Testis (tissue), 3 donors: ENCODE data around the gene SFMBT2. TPM values are rescaled to one million over a fixed set of nuclear protein-coding genes. Genes with fewer than 3 reads are reported as not detected.
"Not testable (repeated sequence)": the region's sequence is repeated elsewhere in the genome, so short reads cannot be mapped to it uniquely, and the experiment has no call there.

Experiments
- DNase-seq: peaks from one replicate; pipeline ENCODE4 v3.0.0-alpha.2; 2019
- H3K27ac ChIP-seq, 2 donors: fragments of 200-600 bp; sonication (generic); one replicate each; pipeline ENCODE4 v1.5.1; 2019
- H3K27me3 ChIP-seq: fragments of 200-600 bp; sonication (generic); one replicate; pipeline ENCODE4 v1.5.1; 2019
- H3K36me3 ChIP-seq: fragments of 200-600 bp; sonication (generic); one replicate; pipeline ENCODE4 v1.5.1; 2017; ENCODE audit warnings: low read depth; ENCODE audit errors: missing control alignments
- H3K4me1 ChIP-seq: fragments of 200-600 bp; sonication (generic); one replicate; pipeline ENCODE4 v1.5.1; 2019
- H3K4me3 ChIP-seq, 2 donors: fragments of 200-600 bp; sonication (generic); one replicate each; pipeline ENCODE4 v1.5.1; 2017 to 2019
- H3K9me3 ChIP-seq: fragments of 200-600 bp; sonication (generic); one replicate; pipeline ENCODE4 v1.5.1; 2017
- POLR2A ChIP-seq: fragments of 450-650 bp; IDR thresholded peaks from one replicate; pipeline ENCODE4 v1.6.1; 2017; ENCODE audit warnings: antibody characterized with exemption, mild to moderate bottlenecking, moderate library complexity
- WGBS, 2 donors: methylation state at CpG; one replicate each; pipeline ENCODE4 v1.1.5; 2018; 5-methylcytosine and 5-hydroxymethylcytosine counted together
- intact Hi-C: fragments of 100-400 bp; cut with DNase I; formaldehyde crosslinking; loops from one replicate; pipeline ENCODE4 v1.15.1; 2023; ENCODE audit warnings: low total_unique reads
- polyA plus RNA-seq: library from polyadenylated mRNA; stranded (reverse); fragments of 350-450 nt; fragmentation: Illumina TruSeq; extraction: RNeasy Lipid Tissue Mini Kit (QIAGEN cat#74804); gene quantifications from one replicate; pipeline ENCODE4 v1.2.3, GENCODE V29; 2014; ENCODE audit warnings: low read depth, low replicate concordance; ENCODE audit not compliant: insufficient read depth
- total RNA-seq, 2 donors: library from RNA; depleted of rRNA; stranded (reverse); fragments of >200 nt; gene quantifications; one replicate each; pipeline ENCODE4 v1.2.3, GENCODE V29; 2016
- TF ChIP-seq, protein P1 (sequence below), 3 experiments: fragments of 450-650 bp in 2 of 3; fragments of 200-600 bp in 1 of 3; sonication (generic) in 1 of 3; IDR thresholded peaks; one replicate each; pipeline ENCODE4 v1.5.1; 2016 to 2019; ENCODE audit warnings: antibody characterized with exemption in 3 of 3, mild to moderate bottlenecking in 2 of 3, moderate library complexity in 1 of 3

Gene SFMBT2
- total and polyA plus RNA-seq, 3 donors from 2014 or later = 3.6 to 8.5 (median 7.6) TPM

DNA sequence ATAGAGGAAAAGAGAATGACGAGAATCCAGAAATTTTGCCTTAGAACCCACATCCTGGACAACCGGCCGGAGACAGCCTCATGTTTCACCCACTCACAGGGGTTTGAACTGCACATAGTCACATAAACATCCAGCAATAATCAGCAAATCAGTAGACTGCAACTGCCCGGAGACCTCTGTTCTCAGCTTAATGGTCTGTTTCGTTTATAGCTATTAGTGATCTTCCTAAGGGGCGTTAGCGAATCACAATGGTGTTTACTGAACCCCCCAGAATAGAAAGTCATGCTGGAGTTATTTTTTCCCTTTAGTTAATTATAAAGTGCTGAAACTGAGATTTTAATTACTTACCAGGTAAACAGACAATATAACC, 98.4 kb downstream of the SFMBT2 start:
- 77 to 84% methylated on average over 7 of the region's 7 CpGs for WGBS, 2 donors
- Histone ChIP-seq H3K36me3 (no peaks in the 10 kb centered on the region), H3K27me3 (no peaks in the 10 kb centered on the region), H3K9me3 (no peaks in the 10 kb centered on the region), H3K4me3 (no peak overlapping the region), H3K27ac (no peak overlapping the region), H3K4me1 (peaks cover 3% of the 10 kb centered on the region)
- intact Hi-C loops = no loop called here
- no peak for DNase-seq
- TF ChIP-seq, protein P1, sequence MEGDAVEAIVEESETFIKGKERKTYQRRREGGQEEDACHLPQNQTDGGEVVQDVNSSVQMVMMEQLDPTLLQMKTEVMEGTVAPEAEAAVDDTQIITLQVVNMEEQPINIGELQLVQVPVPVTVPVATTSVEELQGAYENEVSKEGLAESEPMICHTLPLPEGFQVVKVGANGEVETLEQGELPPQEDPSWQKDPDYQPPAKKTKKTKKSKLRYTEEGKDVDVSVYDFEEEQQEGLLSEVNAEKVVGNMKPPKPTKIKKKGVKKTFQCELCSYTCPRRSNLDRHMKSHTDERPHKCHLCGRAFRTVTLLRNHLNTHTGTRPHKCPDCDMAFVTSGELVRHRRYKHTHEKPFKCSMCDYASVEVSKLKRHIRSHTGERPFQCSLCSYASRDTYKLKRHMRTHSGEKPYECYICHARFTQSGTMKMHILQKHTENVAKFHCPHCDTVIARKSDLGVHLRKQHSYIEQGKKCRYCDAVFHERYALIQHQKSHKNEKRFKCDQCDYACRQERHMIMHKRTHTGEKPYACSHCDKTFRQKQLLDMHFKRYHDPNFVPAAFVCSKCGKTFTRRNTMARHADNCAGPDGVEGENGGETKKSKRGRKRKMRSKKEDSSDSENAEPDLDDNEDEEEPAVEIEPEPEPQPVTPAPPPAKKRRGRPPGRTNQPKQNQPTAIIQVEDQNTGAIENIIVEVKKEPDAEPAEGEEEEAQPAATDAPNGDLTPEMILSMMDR (IDR thresholded peaks at IDR 0.05) = no peak
- TF ChIP-seq POLR2A = no peak

DNA sequence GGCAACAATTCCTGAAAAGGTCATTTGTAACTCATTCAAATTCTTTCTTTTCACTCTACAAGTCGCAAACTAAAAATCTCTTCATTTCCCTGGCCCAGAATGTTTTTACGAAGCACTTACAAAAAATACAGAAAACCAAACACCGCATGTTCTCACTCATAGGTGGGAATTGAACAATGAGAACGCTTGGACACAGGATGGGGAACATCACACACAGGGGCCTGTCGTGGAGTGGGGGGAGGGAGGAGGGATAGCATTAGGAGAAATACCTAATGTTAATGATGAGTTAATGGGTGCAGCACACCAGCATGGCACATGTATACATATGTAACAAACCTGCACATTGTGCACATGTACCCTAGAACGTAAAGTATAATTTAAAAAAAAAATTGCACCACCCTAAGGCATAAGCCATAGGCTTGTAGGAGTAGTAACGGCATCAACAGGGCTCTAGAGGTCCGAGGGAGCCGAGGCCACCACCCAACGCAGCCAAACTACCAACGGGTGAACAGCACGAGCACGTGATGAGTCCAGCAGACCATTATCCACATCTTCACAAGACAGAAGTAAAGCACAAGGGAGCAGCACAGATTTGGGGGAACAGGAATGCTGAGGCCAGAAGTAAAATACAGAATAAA, 98.9 kb downstream of the SFMBT2 start:
- DNase-seq, H3K9me3 ChIP-seq, H3K27me3 ChIP-seq, H3K36me3 ChIP-seq, H3K27ac ChIP-seq, intact Hi-C loops, H3K4me1 ChIP-seq, H3K4me3 ChIP-seq: not testable (repeated sequence)
- WGBS, 2 donors = 88 to 90% methylated on average over 13 of the region's 13 CpGs

DNA sequence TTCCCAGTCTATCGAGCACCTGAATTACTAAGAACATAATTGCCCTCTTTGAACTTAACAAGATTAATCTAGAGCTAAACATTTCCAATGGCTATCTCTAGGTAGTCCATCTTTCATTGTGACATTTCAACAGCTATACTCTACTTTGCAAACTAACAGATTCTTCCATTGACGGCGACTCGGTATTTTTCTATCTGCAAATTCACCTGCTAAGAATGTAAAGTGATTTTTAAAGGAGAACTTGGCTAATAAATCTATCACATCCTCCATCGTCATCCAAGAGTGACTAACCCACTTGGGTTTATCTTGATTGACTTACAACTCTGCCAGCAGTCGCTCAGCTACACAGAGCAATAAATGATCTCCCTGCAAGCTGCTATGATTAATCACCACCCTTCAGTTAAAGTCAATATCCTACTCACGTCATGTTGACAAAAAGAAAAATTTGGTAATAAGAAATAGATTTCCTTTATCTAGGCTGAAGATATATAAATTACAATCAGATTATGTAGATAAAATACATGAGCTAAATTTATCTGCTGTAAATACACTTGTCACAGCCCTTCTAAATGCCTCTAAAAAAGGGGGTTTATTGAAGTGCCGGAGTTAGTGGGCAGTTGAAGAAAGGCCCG, 99.5 kb downstream of the SFMBT2 start:
- Histone ChIP-seq H3K36me3 (no peaks in the 10 kb centered on the region), H3K27me3 (no peaks in the 10 kb centered on the region), H3K4me3 (no peak overlapping the region), H3K27ac (no peak overlapping the region), H3K4me1 (peaks cover 3% of the 10 kb centered on the region), H3K9me3 (no peaks in the 10 kb centered on the region)
- intact Hi-C loops = no loop called here
- no peak for DNase-seq
- WGBS, 2 donors = 78 to 83% methylated on average over 9 of the region's 9 CpGs
- TF ChIP-seq POLR2A = no peak
- TF ChIP-seq, protein P1 (IDR thresholded peaks at IDR 0.05) = no peak

DNA sequence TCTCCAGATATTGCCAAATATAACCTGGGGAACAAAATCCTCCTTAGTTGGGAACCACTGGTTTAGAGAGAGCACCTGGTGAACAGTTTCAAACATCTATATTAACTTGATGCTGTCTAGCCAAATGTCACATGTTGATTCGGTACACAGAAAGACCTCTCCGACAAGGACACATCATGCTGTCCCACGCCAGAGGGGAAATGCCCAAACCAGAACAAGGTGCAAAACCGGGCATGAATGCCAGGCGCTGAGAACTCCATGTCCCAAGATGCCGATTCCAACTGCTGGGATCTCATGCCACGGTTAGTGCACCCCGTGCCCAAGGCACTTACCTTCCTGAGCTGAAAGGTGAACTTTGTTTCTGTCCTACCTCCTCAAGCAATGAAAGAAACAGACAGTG, 100.8 kb downstream of the SFMBT2 start:
- WGBS, 2 donors = 95 to 96% methylated on average over 8 of the region's 8 CpGs
- Histone ChIP-seq H3K4me1 (no peaks in the 10 kb centered on the region), H3K27ac (no peak overlapping the region), H3K27me3 (no peaks in the 10 kb centered on the region), H3K4me3 (no peak overlapping the region), H3K9me3 (no peaks in the 10 kb centered on the region), H3K36me3 (no peaks in the 10 kb centered on the region)
- TF ChIP-seq POLR2A = no peak
- TF ChIP-seq, protein P1 (IDR thresholded peaks at IDR 0.05) = no peak
- intact Hi-C loops = no loop called here
- no peak for DNase-seq

DNA sequence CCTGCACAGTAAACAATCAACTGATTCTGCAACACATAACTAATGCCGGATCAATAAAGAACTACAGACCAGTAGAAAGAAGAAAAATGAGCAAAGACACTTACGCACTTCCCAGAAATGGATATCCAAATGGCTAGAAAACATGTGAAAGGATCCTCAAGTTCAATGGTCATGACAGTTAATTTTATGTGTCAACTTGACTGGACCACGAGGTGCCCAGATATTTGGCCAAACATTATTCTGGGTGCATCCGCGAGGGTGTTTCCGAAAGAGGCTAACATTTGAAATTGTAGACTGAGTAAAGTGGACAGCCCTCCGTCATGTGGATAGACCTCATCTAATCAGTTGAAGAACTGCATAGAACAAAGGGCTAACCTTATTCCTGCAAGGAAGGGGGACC, 102.0 kb downstream of the SFMBT2 start:
- TF ChIP-seq POLR2A = no peak
- TF ChIP-seq, protein P1 (IDR thresholded peaks at IDR 0.05) = no peak
- no peak overlapping the region for H3K27ac ChIP-seq
- no peaks in the 10 kb centered on the region for H3K4me1 ChIP-seq

More for the DNA sequence above, 102.0 kb downstream of the SFMBT2 start:
- H3K4me3 ChIP-seq = no peak overlapping the region
- no peaks in the 10 kb centered on the region for H3K9me3 ChIP-seq
- no peaks in the 10 kb centered on the region for H3K36me3 ChIP-seq
- WGBS, 2 donors = 97 to 98% methylated on average over 7 of the region's 7 CpGs
- intact Hi-C loops = no loop called here
- no peaks in the 10 kb centered on the region for H3K27me3 ChIP-seq
- DNase-seq = no peak
